ENCODE results near the gene SLC38A8.

DNA sequence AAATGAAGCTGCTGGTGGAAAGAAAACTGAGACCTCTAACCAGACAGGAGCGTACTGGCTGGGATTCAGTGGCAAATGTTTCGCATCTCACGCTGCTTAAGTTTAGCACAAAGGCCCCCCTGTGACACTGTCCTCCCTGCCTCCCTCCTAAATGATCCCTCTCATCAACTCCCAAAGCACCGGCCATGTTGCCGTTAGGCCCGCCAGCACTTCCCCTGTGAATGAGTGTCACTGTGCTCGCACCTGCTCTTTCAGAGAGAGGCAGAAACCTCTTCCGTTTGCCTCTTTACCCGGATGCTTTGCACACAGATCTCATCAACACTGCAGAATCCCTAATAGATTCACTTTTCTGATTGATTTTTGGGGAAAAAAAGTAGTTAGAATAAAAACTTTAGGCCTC, 47.6 kb upstream of the SLC38A8 start:
- TF ChIP-seq, protein P1, sequence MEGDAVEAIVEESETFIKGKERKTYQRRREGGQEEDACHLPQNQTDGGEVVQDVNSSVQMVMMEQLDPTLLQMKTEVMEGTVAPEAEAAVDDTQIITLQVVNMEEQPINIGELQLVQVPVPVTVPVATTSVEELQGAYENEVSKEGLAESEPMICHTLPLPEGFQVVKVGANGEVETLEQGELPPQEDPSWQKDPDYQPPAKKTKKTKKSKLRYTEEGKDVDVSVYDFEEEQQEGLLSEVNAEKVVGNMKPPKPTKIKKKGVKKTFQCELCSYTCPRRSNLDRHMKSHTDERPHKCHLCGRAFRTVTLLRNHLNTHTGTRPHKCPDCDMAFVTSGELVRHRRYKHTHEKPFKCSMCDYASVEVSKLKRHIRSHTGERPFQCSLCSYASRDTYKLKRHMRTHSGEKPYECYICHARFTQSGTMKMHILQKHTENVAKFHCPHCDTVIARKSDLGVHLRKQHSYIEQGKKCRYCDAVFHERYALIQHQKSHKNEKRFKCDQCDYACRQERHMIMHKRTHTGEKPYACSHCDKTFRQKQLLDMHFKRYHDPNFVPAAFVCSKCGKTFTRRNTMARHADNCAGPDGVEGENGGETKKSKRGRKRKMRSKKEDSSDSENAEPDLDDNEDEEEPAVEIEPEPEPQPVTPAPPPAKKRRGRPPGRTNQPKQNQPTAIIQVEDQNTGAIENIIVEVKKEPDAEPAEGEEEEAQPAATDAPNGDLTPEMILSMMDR (IDR thresholded peaks at IDR 0.05) = no peak
- no peak for TF ChIP-seq POLR2AphosphoS5 (IDR thresholded peaks at IDR 0.05; ENCODE audit: insufficient read depth in 1 of 2, low read depth in 1 of 2)

All from vagina (tissue), 2 donors.